Mesendoderm (in vitro differentiated cells): ENCODE results near the gene DRAXIN.

Experiments used
- DNase-seq: peaks from one replicate; pipeline ENCODE4 v3.0.0; 2013
- H2AK5ac ChIP-seq: 2 replicates; pipeline ENCODE4 v1.6.1; 2013; ENCODE audit warnings: low read length, inconsistent platforms
- H2BK120ac ChIP-seq: 2 replicates; pipeline ENCODE4 v1.6.1; 2013; ENCODE audit warnings: low read depth, mild to moderate bottlenecking, low read length, moderate library complexity, mixed read lengths
- H2BK15ac ChIP-seq: replicated peaks from 2 replicates; pipeline ENCODE4 v1.6.1; 2013; ENCODE audit warnings: low read depth, mild to moderate bottlenecking, moderate library complexity
- H2BK5ac ChIP-seq: 2 replicates; pipeline ENCODE4 v1.6.1; 2013; ENCODE audit warnings: low read length, inconsistent platforms
- H3K18ac ChIP-seq: 2 replicates; pipeline ENCODE4 v1.6.1; 2013; ENCODE audit warnings: mild to moderate bottlenecking, low read length, mixed read lengths
- H3K23ac ChIP-seq: one replicate; pipeline ENCODE4 v1.6.1; 2013; ENCODE audit warnings: low read length
- H3K27ac ChIP-seq: 2 replicates; pipeline ENCODE4 v1.5.1; 2013; ENCODE audit warnings: low read depth, mild to moderate bottlenecking, inconsistent platforms, low read length, moderate library complexity
- H3K27me3 ChIP-seq: 2 replicates; pipeline ENCODE4 v1.6.1; 2013; ENCODE audit warnings: low read length, control low read depth, mild to moderate bottlenecking, inconsistent platforms; ENCODE audit not compliant: insufficient read depth, poor library complexity
- H3K36me3 ChIP-seq: 2 replicates; pipeline ENCODE4 v1.6.1; 2013; ENCODE audit warnings: low read length, inconsistent platforms; ENCODE audit not compliant: control insufficient read depth, insufficient read depth
- H3K4ac ChIP-seq: one replicate; pipeline ENCODE4 v1.6.1; 2013; ENCODE audit warnings: low read depth, mild to moderate bottlenecking, low read length, moderate library complexity
- H3K4me1 ChIP-seq: 2 replicates; pipeline ENCODE4 v1.6.1; 2013; ENCODE audit warnings: low read depth, low read length, inconsistent platforms; ENCODE audit not compliant: control insufficient read depth
- H3K4me2 ChIP-seq: 2 replicates; pipeline ENCODE4 v1.6.1; 2013; ENCODE audit warnings: low read length
- H3K4me3 ChIP-seq: 2 replicates; pipeline ENCODE4 v1.5.1; 2013; ENCODE audit warnings: mild to moderate bottlenecking, low read length
- H3K56ac ChIP-seq: one replicate; pipeline ENCODE4 v1.6.1; 2013; ENCODE audit warnings: low read length
- H3K79me1 ChIP-seq: 2 replicates; pipeline ENCODE4 v1.6.1; 2013; ENCODE audit warnings: low read length, inconsistent platforms
- H3K79me2 ChIP-seq: 2 replicates; pipeline ENCODE4 v1.6.1; 2013; ENCODE audit warnings: mild to moderate bottlenecking, low read length; ENCODE audit not compliant: control insufficient read depth, insufficient read depth
- H3K9ac ChIP-seq: 2 replicates; pipeline ENCODE4 v1.6.1; 2013; ENCODE audit warnings: low read length, inconsistent platforms
- H4K5ac ChIP-seq: one replicate; pipeline ENCODE4 v1.6.1; 2013; ENCODE audit warnings: low read length
- H4K8ac ChIP-seq: one replicate; pipeline ENCODE4 v1.6.1; 2013; ENCODE audit warnings: low read depth, mild to moderate bottlenecking, control low read depth, low read length, moderate library complexity
- WGBS: extraction: QIAGEN DNeasy Blood & Tissue Kit; methylation state at CpG from one replicate; pipeline ENCODE4 v1.1.7; 2013; ENCODE audit warnings: low lambda C conversion rate, missing lambda C conversion rate; ENCODE audit not compliant: insufficient coverage; ENCODE audit errors: extremely low coverage; 5-methylcytosine and 5-hydroxymethylcytosine counted together

DRAXIN gene

DNA sequence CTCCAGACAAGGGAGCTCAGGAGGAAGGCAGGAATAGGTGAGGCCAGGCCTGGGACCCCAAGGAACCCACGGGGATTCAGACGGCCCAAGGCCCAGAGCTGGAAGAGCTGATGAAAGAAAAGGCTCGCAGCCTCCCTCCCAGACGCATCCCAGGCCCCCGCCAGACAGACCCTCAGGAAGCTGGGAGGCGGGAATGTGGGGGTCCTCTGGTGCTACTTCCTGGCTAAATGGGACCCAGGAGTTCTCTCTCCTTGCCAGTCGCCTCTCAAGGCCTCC is 37.7 kb upstream of the DRAXIN start:
- Histone ChIP-seq H3K4me3 (peak overlapping the region; percentile 37), H3K23ac (no peak overlapping the region), H2BK120ac (no peak overlapping the region), H3K27ac (no peak overlapping the region), H3K4me2 (peak overlapping the region; percentile 58), H3K9ac (peak overlapping the region; percentile 74), H3K56ac (peak overlapping the region; percentile 84), H3K36me3 (no peaks in the 10 kb centered on the region), H3K79me2 (no peaks in the 10 kb centered on the region), H3K4me1 (no peaks in the 10 kb centered on the region), H3K79me1 (no peaks in the 10 kb centered on the region), H2BK15ac (no peak overlapping the region), H2BK5ac (no peak overlapping the region), H2AK5ac (no peak overlapping the region), H3K18ac (peak overlapping the region; percentile 91), H3K27me3 (no peaks in the 10 kb centered on the region), H3K4ac (peak overlapping the region; percentile 22), H4K5ac (no peak overlapping the region), H4K8ac (no peak overlapping the region)
- WGBS, result no CpG with 5 or more reads among the region's 7 CpGs
- DNase-seq, result no peak

DNA sequence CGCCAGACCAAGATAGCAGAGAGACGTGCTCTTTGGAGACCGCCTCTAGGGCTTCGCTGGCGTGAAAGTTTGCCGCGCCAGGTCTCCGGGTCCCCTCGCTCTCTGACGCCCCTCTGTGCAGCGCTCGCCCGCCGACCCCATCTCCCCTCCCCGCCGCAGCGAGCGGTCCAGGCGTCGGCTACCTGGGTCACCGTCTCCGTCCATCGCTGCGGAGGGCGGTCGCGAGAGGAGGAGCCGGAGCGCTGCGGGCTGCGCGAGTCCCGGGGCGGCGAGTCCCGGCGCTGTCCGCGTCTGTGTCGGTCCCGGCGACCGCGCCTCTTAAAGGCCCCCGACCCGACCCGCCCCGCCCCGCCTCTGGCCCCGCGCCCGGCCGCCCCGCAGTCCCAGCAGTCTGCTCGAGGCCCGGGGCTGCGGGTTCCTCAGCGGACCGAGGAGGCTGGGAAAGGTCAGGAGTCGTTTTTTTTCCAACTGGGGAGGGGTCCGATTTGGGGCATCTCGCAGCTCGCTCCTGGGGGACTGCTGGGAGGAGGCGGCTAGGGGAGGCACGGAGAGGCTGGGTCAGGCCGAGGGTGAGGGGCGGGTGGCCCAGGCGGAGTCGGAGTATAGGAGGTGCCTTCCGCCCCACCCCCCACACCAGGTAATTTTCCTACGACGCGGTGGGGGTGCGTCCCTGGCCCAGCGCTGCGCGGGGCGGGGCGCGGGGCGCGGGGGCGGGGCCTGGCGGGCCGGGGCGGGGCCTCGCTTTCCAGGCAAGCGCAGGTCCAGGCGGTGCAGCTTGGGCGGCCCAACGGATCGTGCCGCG is 37.2 kb upstream of the DRAXIN start, which contains the start of the genes FBXO2 and FBXO44:
TSS of gene FBXO2 (minus strand) at position 293 of the 802 bp plus-strand sequence. CDS start at position 204, 89 bp downstream.
TSS of gene FBXO44 (plus strand) at position 741 of the 802 bp plus-strand sequence. CDS start 959 bp downstream, outside the sequence.
- Histone ChIP-seq H3K79me2 (no peaks in the 10 kb centered on the region), H3K79me1 (no peaks in the 10 kb centered on the region), H3K56ac (peak within 1 kb of the TSS; percentile 84), H2BK5ac (no peak within 1 kb of the TSS), H3K4me3 (peak within 1 kb of the TSS; percentile 60), H4K5ac (no peak within 1 kb of the TSS), H3K9ac (peak within 1 kb of the TSS; percentile 74), H3K18ac (peak within 1 kb of the TSS; percentile 91), H3K27me3 (no peaks in the 10 kb centered on the region), H3K4ac (peak within 1 kb of the TSS; percentile 22), H3K4me2 (peak within 1 kb of the TSS; percentile 73), H4K8ac (peak within 1 kb of the TSS; percentile 66), H3K23ac (no peak within 1 kb of the TSS), H3K36me3 (no peaks in the 10 kb centered on the region), H3K4me1 (no peaks in the 10 kb centered on the region), H2BK120ac (no peak within 1 kb of the TSS), H2BK15ac (no peak within 1 kb of the TSS), H3K27ac (no peak within 1 kb of the TSS), H2AK5ac (no peak within 1 kb of the TSS)
- peak; percentile 81 for DNase-seq
- no CpG with 5 or more reads among the region's 94 CpGs for WGBS

DNA sequence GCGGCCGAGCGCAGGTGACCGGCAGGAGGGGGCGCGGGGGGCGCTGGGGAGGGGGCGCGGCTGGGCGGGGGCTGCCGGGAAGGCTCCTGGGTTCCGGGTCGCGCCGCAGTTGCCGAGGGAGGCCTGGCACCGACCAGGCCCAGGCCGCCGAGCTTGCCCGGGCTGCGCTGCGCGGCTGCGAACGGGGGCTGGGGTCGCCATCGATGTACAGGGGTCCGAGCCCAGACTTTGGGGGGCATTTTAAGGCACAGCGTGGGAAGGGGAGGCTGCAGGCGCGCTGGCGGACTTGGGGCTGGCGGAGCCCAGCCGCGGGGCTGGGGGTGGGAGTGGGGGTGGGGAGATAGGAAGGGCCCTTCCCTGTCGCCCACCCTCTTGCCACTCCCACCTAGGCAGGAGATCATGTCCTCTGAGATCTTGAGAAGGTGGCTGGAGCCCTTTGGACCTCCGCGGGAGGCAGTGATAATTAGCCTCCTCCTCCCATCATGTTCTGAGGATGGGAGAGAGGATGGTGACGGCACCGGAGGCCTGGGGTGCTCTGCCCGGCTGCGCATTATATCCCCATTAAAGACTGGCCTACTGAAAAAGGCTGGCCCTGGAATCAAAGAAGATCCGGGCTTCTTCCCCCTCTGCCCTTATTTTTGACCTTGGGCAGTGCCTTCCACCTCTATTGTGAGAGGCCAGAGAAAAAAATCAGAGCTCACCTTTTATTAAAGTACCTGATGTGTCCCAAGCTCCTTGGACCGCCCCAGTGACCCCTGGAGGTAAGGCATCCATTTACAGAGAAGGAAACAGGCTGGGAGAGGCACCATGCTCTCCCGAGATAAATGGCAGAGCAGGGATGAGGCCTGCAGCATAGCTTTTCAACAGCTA is 36.3 kb upstream of the DRAXIN start:
- Histone ChIP-seq H3K4ac (no peak overlapping the region), H3K79me2 (no peaks in the 10 kb centered on the region), H3K79me1 (no peaks in the 10 kb centered on the region), H3K9ac (peak overlapping the region; percentile 74), H2BK120ac (no peak overlapping the region), H3K18ac (peak overlapping the region; percentile 72), H2BK15ac (no peak overlapping the region), H3K23ac (no peak overlapping the region), H3K4me1 (no peaks in the 10 kb centered on the region), H4K8ac (no peak overlapping the region), H3K4me3 (peak overlapping the region; percentile 57), H3K56ac (peak overlapping the region; percentile 79), H3K27ac (no peak overlapping the region), H3K36me3 (no peaks in the 10 kb centered on the region), H3K27me3 (no peaks in the 10 kb centered on the region), H2AK5ac (no peak overlapping the region), H4K5ac (no peak overlapping the region), H3K4me2 (peak overlapping the region; percentile 70), H2BK5ac (no peak overlapping the region)
- DNase-seq, result no peak
- no CpG with 5 or more reads among the region's 45 CpGs for WGBS

DNA sequence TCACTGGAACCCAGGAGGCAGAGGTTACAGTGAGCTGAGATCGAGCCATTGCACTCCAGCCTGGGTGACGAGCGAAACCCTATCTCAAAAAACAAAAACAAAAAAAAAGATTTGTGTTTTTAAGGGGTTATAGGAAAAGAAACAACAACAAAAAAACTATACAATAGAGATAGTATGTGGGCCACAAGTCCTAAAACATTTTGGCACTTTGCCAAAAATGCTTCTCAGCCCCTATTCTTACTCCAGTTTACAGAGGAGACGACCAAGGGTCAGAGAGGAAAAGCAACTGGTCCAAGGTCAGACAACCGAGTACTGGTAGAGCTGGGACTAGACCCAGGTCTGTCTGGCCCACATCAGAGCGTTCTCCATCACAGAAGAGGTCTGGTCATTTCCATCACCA is 33.9 kb upstream of the DRAXIN start:
- no peak overlapping the region for H3K9ac ChIP-seq
- no peak overlapping the region for H3K4me3 ChIP-seq
- H3K23ac ChIP-seq, result no peak overlapping the region
- no peak overlapping the region for H2AK5ac ChIP-seq
- no peak overlapping the region for H3K4ac ChIP-seq
- no peaks in the 10 kb centered on the region for H3K27me3 ChIP-seq
- no peak overlapping the region for H4K8ac ChIP-seq
- H4K5ac ChIP-seq, result no peak overlapping the region
- H2BK15ac ChIP-seq, result no peak overlapping the region
- H3K18ac ChIP-seq, result no peak overlapping the region
- H3K27ac ChIP-seq, result no peak overlapping the region
- no CpG with 5 or more reads among the region's 6 CpGs for WGBS
- H3K79me2 ChIP-seq, result no peaks in the 10 kb centered on the region
- H2BK120ac ChIP-seq, result no peak overlapping the region
- no peak overlapping the region for H2BK5ac ChIP-seq
- H3K4me1 ChIP-seq, result no peaks in the 10 kb centered on the region
- H3K36me3 ChIP-seq, result no peaks in the 10 kb centered on the region
- H3K4me2 ChIP-seq, result no peak overlapping the region
- no peaks in the 10 kb centered on the region for H3K79me1 ChIP-seq
- DNase-seq, result no peak
- H3K56ac ChIP-seq, result no peak overlapping the region

DNA sequence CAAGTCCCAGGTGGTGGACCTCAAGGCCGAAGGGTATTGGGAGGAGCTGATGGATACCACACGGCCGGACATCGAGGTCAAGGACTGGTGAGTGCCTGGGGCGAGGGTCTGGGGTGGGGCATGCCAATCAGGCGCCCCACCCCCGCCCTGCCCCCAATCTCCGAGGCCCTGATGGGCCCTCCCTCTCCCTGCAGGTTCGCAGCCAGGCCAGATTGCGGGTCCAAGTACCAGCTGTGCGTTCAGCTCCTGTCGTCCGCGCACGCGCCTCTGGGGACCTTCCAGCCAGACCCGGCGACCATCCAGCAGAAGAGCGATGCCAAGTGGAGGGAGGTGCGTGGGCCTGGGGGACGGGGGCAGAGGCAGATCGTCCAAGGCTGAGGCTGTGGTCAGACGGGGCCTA is 33.0 kb upstream of the DRAXIN start:
- Histone ChIP-seq H3K4ac (no peak overlapping the region), H2BK120ac (no peak overlapping the region), H3K4me2 (no peak overlapping the region), H4K8ac (no peak overlapping the region), H3K4me3 (no peak overlapping the region), H2AK5ac (no peak overlapping the region), H4K5ac (no peak overlapping the region), H2BK5ac (no peak overlapping the region), H3K56ac (no peak overlapping the region), H3K79me2 (no peaks in the 10 kb centered on the region), H3K18ac (no peak overlapping the region), H3K27ac (no peak overlapping the region), H3K79me1 (no peaks in the 10 kb centered on the region), H3K9ac (no peak overlapping the region), H3K36me3 (no peaks in the 10 kb centered on the region), H3K4me1 (no peaks in the 10 kb centered on the region), H2BK15ac (no peak overlapping the region), H3K23ac (no peak overlapping the region), H3K27me3 (no peaks in the 10 kb centered on the region)
- no peak for DNase-seq
- WGBS, result no CpG with 5 or more reads among the region's 23 CpGs
